GM18505 (cell line): Measurements from ENCODE around the gene UCP2.
"Not testable (repeated sequence)": the region's sequence is repeated elsewhere in the genome, so short reads cannot be mapped to it uniquely, and the experiment has no call there.

ENCODE experiments used
- ATAC-seq: cut with Tn5 transposase; IDR thresholded peaks from one replicate; pipeline ENCODE4 v1.9.1; 2021; ENCODE audit not compliant: unreplicated experiment
- POLR2A ChIP-seq: IDR thresholded peaks from 4 replicates; pipeline ENCODE4 v1.6.1; 2011; ENCODE audit warnings: borderline replicate concordance; ENCODE audit not compliant: insufficient read depth, insufficient read length; ENCODE audit errors: extremely low read depth

The UCP2 gene

GRCh38 chr11:73944085-73944484 lies 38.6 kb downstream of the UCP2 start:
- TF ChIP-seq POLR2A = no peak
- ATAC-seq = no peak

GRCh38 chr11:73942010-73942409 lies 40.6 kb downstream of the UCP2 start:
- ATAC-seq = no peak
- TF ChIP-seq POLR2A = no peak

- TF ChIP-seq POLR2A = no peak
- no peak for ATAC-seq
Observed at GRCh38 chr11:73940801-73941570, 41.7 kb downstream of the UCP2 start.

- no peak for ATAC-seq
- no peak for TF ChIP-seq POLR2A
Observed at GRCh38 chr11:73939096-73939495, 43.5 kb downstream of the UCP2 start.

GRCh38 chr11:73936047-73936446 lies 46.6 kb downstream of the UCP2 start:
- not testable (repeated sequence) for ATAC-seq

- TF ChIP-seq POLR2A = no peak
- ATAC-seq = no peak
Observed at GRCh38 chr11:73932781-73933180, 49.9 kb downstream of the UCP2 start.

GRCh38 chr11:73931951-73932350 lies 50.7 kb downstream of the UCP2 start:
- TF ChIP-seq POLR2A = no peak
- ATAC-seq = no peak

GRCh38 chr11:73931039-73931645 lies 51.5 kb downstream of the UCP2 start:
- no peak for TF ChIP-seq POLR2A
- ATAC-seq = no peak

GRCh38 chr11:73929388-73929787 lies 53.3 kb downstream of the UCP2 start:
- no peak for ATAC-seq
- TF ChIP-seq POLR2A = no peak
